Suppressor macrophage treated with lipopolysaccharide for 4 hours (primary cell): ENCODE data around the gene FRMD4B.

Experiments
- DNase-seq: peaks from one replicate; pipeline ENCODE4 v3.0.0-alpha.2; 2020

Gene FRMD4B

GRCh38 chr3:69197455-69197854 is 188.4 kb downstream of the FRMD4B start:
- no peak for DNase-seq

GRCh38 chr3:69196876-69197275 is 189.0 kb downstream of the FRMD4B start:
- DNase-seq, result no peak

GRCh38 chr3:69194431-69195165 is 191.3 kb downstream of the FRMD4B start:
- DNase-seq, result no peak

GRCh38 chr3:69193749-69194148 is 192.1 kb downstream of the FRMD4B start:
- no peak for DNase-seq

- no peak for DNase-seq
Observed at GRCh38 chr3:69191516-69191915, 194.4 kb downstream of the FRMD4B start.

GRCh38 chr3:69189487-69189886 is 196.4 kb downstream of the FRMD4B start:
- no peak for DNase-seq

- no peak for DNase-seq
Observed at GRCh38 chr3:69186575-69187093, 199.3 kb downstream of the FRMD4B start.

GRCh38 chr3:69182588-69183316 is 203.1 kb downstream of the FRMD4B start:
- DNase-seq, result no peak

- no peak for DNase-seq
Observed at GRCh38 chr3:69181592-69182211, 204.2 kb downstream of the FRMD4B start.

- no peak for DNase-seq
Observed at GRCh38 chr3:69180869-69181591, 204.9 kb downstream of the FRMD4B start.

GRCh38 chr3:69179740-69180372 is 206.0 kb downstream of the FRMD4B start:
- no peak for DNase-seq

- DNase-seq, result no peak
Observed at GRCh38 chr3:69178838-69179739, 206.8 kb downstream of the FRMD4B start.

GRCh38 chr3:69178082-69178481 is 207.8 kb downstream of the FRMD4B start:
- peak; percentile 16 for DNase-seq

- no peak for DNase-seq
Observed at GRCh38 chr3:69174871-69175737, 210.8 kb downstream of the FRMD4B start.

GRCh38 chr3:69174445-69174844 is 211.4 kb downstream of the FRMD4B start:
- no peak for DNase-seq

GRCh38 chr3:69172058-69172457 is 213.8 kb downstream of the FRMD4B start:
- DNase-seq, result no peak

- DNase-seq, result no peak
Observed at GRCh38 chr3:69166446-69166845, 219.4 kb downstream of the FRMD4B start.

GRCh38 chr3:69165744-69166143 is 220.1 kb downstream of the FRMD4B start:
- no peak for DNase-seq

- no peak for DNase-seq
Observed at GRCh38 chr3:69164296-69164695, 221.6 kb downstream of the FRMD4B start.

GRCh38 chr3:69162308-69162980 is 223.4 kb downstream of the FRMD4B start:
- DNase-seq, result no peak
